Measurements from ENCODE around the gene NUDCD3.

NUDCD3 gene

DNA sequence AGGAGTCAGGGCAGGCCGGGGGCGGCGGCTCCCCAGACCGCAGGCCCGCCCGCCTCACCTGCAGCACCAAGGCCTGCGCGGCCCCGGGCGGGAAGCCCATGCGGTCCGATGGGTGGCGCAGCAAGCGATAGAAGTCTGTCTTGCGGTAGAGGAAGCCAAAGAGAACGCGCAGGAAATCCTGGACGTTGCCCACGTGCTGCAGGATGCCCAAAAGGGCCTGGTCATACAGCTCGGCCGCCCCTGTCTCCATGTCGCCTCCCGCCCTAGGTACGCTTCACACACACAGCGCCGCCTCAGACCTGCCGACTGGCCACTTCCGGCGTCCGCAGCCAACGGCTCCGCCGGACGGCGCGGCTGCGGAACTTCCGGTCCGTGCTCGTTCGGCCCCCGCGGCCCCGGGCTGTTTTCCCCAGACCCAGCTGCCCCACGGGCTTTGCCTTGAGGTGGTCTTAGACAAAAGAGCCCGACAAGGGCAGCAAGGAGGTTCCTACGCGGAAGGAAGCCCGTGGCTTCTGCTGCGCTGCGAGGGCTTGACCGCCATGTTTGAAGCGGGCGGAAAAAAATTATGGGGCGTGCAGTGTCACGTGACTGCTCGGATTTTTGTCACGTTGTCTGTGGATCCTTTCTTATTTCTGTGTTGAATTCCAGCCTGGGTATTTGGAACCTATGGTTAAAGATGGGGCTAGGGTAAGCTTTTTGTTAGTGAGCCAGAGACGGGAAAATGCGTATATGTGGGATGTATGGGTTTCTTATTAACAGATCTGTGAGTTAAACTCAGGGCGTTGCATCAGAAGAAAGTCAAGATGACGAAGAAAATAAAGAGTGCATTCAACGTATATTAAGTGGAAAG, at the start of gene NUDCD3:
Gene NUDCD3, minus strand, starts transcription at position 308 of the 850 bp plus-strand sequence. Its CDS starts 58 bp downstream, at position 250.
- Mint-ChIP-seq H3K27ac (peak within 1 kb of the TSS; percentile 93), H3K36me3 (peaks cover 18% of the 10 kb centered on the region), H3K4me1 (peaks cover 54% of the 10 kb centered on the region), H3K4me3 (peak within 1 kb of the TSS; percentile 88), H3K9me3 (no peaks in the 10 kb centered on the region), H3K27me3 (no peaks in the 10 kb centered on the region)
- peak; percentile 97 for ATAC-seq

DNA sequence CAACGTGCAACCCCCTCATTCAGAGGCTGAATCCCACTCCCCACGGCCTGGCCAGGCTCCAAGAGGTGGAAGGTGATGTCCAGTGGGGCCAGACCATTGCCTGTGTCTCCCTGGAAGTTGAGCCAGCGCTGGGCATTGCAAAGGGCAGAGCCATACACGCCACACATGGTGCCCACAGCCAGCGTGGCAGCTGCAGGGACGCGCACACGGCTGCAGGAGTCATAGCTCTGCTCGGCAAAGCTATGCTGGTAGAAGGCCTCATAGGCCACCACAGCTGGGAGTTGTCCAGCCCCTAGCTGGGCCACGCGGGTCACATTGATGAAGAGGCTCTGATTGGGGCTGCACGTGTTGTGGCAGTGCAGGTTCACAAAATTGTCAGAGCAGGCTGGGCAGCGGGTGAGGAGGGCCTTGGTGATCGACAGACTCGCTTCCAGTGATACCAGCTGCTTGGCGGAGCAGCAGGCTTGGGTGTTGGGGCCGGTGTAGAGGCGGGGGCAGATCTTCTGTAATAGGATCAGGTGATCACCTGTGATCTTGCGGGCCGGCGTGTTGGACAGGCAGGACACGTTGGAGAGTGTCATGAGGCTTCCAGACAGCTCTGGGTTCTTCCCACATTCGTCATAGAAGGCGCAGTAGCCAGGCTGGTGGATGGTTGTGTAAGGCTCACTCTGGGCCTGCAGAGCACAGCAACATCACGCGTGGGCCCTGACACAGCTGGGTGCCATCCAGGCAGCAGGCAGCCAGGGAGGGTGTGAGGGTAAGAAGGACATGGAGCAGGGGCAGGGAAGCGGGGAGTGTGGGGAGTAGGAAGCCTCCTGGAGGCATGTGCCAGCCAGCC, 49.4 kb upstream of the NUDCD3 start:
- Mint-ChIP-seq H3K4me3 (no peak overlapping the region), H3K27me3 (peaks cover 30% of the 10 kb centered on the region), H3K4me1 (no peaks in the 10 kb centered on the region), H3K36me3 (no peaks in the 10 kb centered on the region), H3K27ac (no peak overlapping the region), H3K9me3 (no peaks in the 10 kb centered on the region)
- no peak for ATAC-seq

DNA sequence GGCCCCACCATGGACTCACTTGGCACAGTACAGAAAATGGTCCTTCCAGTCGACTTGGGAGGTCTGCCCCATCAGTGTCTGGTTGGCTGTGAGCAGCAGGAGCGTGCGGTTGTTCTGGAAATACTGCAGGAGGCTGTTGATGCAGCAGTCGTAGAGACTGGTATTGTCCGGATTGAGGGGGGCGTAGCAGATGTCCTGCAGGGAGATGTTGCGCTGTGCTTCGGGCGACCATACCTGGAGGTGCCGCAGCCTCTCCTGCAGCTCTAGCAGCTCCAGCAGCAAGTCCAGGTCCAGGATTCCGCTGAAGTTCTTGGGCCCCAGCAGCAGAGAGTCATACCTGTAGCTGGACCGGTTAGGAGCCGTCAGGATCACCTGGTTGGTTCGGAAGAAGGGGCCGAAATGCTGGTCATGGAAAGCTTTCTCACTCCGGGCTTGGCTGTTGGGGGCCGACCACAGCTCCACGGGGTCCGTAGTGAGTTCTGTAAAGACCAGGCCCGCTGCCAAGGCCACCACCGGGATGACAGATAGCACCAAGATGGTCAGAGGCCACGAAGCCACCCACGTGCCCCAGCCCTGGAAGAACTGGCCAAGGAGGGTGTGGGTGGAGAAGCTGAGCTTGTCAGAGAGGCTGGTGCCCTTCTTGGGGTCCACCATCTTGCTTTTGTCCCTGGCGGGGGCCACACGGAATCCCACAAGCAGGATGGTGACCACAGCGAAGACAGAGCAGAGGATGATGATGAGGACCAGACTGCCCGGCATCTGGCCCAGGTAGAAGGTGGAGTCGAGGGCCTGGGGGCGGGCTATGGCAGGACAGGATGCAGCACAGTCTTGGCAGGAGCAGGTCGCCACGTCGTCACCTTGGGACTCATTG, 48.6 kb upstream of the NUDCD3 start:
- no peak for ATAC-seq
- H3K27me3 Mint-ChIP-seq = peaks cover 21% of the 10 kb centered on the region
- no peaks in the 10 kb centered on the region for H3K9me3 Mint-ChIP-seq
- H3K4me1 Mint-ChIP-seq = no peaks in the 10 kb centered on the region
- no peak overlapping the region for H3K27ac Mint-ChIP-seq
- no peak overlapping the region for H3K4me3 Mint-ChIP-seq
- no peaks in the 10 kb centered on the region for H3K36me3 Mint-ChIP-seq

DNA sequence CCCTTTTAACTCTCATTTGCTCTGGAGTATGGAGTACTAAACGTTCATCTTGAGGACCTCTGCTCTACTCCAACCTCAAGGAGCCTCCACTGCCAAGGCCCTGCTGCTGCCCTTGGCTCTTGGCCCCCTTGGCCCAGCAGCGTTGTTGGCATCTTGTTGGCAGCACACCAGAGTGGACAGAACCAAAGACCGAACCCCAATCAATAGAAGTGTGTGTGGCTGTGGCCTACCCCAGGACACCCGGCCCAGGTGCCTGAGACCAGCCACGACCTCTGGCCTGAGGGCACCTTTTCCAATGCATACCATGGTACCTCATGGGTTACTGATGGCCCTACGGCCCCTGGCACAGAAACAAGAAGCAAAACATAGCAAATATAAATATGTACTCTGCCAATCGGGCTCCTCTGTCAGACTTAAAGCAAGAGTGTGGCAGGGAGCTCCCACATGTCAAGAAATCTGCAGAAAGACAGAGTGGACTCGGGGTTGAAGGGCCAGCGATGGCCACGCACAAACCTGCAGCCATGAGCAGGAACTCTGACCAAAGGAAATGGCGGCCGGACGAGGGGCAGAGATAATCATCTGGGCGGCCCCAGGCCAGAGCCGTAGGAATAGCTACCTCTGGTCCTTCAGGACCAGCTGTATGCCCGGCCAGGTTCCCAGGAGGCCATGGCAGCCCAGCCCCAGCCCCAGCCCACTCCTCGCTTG, 47.8 kb upstream of the NUDCD3 start:
- Mint-ChIP-seq H3K36me3 (no peaks in the 10 kb centered on the region), H3K4me3 (no peak overlapping the region)
- ATAC-seq = no peak

DNA sequence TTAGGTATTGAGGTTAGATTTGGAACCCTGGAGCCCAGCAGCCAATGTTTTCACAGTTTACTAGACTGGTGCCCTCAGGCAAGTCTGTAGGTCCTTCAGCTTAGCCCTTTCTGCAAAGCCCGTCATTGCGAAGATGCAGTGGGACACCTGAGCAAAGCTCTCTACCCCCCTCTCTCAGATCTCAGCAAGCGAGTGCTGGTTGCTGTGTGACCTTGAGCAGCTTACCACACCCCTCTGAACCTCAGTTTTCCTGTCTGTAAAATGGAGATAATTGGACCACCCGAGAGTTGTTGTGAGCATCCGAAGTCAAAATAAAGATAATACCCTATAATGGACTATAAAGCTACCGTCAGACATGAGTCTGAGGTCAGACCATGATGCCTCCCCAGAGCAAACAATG, 47.0 kb upstream of the NUDCD3 start:
- no peak for ATAC-seq
- no peak overlapping the region for H3K4me3 Mint-ChIP-seq
- peaks cover 6% of the 10 kb centered on the region for H3K27me3 Mint-ChIP-seq
- H3K4me1 Mint-ChIP-seq = no peaks in the 10 kb centered on the region
- H3K27ac Mint-ChIP-seq = no peak overlapping the region
- H3K36me3 Mint-ChIP-seq = no peaks in the 10 kb centered on the region
- H3K9me3 Mint-ChIP-seq = no peaks in the 10 kb centered on the region

More for the DNA sequence above, 47.8 kb upstream of the NUDCD3 start:
- H3K4me1 Mint-ChIP-seq = no peaks in the 10 kb centered on the region
- no peaks in the 10 kb centered on the region for H3K9me3 Mint-ChIP-seq
- no peak overlapping the region for H3K27ac Mint-ChIP-seq
- peaks cover 14% of the 10 kb centered on the region for H3K27me3 Mint-ChIP-seq

DNA sequence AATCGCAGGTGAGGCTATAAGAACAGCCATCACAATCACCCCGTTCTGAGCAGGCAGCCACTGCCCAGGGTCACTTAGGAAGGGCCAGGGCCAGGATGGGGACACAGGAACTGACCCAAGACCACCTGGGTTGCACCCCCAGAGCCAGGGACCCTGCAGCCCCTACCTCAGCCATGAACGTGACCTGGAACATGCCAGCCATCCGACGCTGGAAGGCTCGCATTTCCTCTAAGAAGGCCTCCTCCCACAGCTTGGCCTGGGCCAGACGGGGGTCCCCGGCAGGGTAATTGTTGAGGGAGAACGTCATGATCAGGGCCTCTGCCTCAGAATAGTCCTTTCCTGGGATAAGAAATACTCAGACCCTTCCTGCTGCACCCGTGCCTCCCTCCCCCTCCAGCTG, 45.6 kb upstream of the NUDCD3 start:
- Mint-ChIP-seq H3K27me3 (no peaks in the 10 kb centered on the region), H3K27ac (no peak overlapping the region), H3K9me3 (no peaks in the 10 kb centered on the region), H3K4me3 (no peak overlapping the region), H3K4me1 (peaks cover 4% of the 10 kb centered on the region), H3K36me3 (no peaks in the 10 kb centered on the region)
- ATAC-seq = no peak

DNA sequence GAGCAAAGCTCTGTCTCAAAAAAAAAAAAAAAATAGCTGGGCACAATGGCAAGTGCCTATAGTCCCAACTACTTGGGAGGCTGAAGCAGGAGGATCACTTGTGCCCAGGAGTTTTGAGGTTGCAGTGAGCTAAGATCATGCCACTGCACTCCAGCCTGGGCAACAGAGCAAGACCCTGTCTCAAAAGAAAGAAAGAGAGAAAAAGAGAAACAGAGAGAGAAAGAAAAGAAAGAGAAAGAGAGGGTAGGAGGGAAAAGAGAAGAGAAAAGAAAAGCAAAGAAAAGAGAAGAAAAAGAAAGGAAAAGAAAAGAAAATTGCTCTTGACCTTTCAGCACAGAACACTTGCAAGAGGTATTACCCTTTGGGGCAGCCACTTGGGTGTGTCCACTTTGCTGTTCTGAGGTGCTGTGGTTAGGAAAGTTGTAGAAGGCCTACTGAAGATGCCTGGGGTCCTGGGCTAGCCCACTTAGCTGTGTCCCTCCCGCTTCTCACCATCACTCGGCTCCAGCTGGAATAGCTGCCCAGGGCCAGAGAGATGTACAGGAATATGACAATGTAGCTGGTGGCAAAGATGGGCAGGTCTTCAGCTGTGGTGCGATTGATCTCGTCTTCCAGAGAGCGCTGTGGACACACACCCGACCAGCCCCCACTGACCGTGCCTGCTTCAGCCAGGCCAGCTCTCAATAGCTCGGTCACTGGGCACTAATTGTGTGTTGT, 45.0 kb upstream of the NUDCD3 start:
- Mint-ChIP-seq H3K4me1 (peaks cover 9% of the 10 kb centered on the region), H3K9me3 (no peaks in the 10 kb centered on the region)
- no peak for ATAC-seq

DNA sequence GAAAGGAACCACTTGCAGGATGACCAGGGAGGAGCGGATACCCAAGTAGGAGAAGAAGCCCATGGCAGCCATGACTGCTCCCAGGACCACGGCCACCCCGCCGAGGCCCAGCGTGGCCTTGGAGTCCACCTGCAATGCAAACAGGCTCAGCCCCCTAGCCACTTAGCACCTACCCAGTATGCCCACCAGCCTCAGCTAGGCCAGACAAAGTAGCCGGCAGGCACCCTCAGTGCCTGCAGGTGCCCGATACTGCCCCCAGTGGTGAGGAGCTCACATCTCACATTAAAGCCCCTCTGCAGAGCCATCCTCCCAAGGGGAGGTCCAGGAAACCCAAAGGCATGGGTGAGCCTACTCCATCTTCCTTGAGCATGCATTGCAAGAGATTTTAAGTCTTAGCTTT, 44.0 kb upstream of the NUDCD3 start:
- H3K4me3 Mint-ChIP-seq = no peak overlapping the region
- no peaks in the 10 kb centered on the region for H3K36me3 Mint-ChIP-seq
- no peak overlapping the region for H3K27ac Mint-ChIP-seq
- no peaks in the 10 kb centered on the region for H3K27me3 Mint-ChIP-seq
- H3K9me3 Mint-ChIP-seq = no peaks in the 10 kb centered on the region
- ATAC-seq = peak; percentile 57
- H3K4me1 Mint-ChIP-seq = peaks cover 10% of the 10 kb centered on the region

More for the DNA sequence above, 45.0 kb upstream of the NUDCD3 start:
- no peak overlapping the region for H3K4me3 Mint-ChIP-seq
- no peaks in the 10 kb centered on the region for H3K27me3 Mint-ChIP-seq
- H3K27ac Mint-ChIP-seq = no peak overlapping the region
- no peaks in the 10 kb centered on the region for H3K36me3 Mint-ChIP-seq

DNA sequence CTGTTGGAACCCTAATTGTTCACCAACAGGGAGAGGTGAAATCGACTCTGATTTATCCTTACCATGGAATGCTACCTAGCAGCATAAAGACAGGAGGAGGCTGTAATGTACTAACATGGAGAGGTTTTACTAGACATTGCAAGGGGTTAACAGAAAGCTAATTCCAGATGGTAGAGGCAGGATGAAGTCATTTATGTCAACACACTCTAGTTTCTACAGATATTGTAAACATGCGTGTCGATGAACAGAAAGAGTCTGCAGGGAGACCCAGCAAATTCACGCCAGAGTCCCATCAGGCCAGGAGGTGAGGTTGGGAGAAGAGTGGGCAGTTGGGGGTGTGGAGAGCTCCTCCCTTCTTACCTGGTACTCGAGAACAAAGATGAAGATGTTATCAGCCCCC, 43.6 kb upstream of the NUDCD3 start:
- peaks cover 10% of the 10 kb centered on the region for H3K4me1 Mint-ChIP-seq
- H3K9me3 Mint-ChIP-seq = peaks cover under 1% of the 10 kb centered on the region
- no peak for ATAC-seq
- no peak overlapping the region for H3K27ac Mint-ChIP-seq
- H3K27me3 Mint-ChIP-seq = no peaks in the 10 kb centered on the region
- no peaks in the 10 kb centered on the region for H3K36me3 Mint-ChIP-seq
- no peak overlapping the region for H3K4me3 Mint-ChIP-seq

DNA sequence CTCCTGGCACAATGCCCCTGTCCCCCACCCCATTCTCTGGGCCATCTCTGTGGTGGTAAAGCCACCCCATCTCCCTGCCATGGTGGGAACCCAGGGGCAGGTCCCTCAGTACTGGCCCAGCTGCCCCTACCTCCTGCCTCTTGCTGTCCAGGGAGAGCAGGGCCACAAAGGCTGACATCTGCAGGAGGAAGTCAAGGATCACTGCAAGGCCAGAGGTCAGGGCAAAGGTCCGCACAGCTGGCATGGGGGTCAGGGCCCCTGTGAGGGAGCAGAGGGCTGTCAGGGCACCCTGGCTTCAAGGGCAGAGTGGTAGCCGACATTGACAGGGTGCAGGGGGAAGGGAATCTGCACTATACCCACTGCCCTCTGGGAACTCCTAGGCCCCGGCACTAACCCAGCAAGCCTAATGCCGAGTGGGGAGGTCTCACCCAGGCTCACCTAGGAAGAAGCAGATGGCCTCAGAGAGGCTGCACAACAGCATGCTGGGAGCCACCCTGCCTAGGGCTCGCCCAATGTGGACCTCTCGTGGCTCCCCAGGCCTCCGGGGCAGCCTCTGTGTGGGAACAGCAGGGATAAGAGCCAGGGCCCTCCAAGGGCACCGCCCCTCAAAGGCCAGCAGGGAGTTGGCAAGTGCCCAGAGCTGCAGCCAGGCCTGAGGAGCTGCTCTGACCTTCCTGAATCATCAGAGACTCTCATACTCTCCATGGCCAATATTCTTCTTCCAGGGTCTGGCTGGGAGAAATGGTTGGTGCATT, 43.0 kb upstream of the NUDCD3 start:
- no peak overlapping the region for H3K4me3 Mint-ChIP-seq
- no peaks in the 10 kb centered on the region for H3K27me3 Mint-ChIP-seq
- H3K4me1 Mint-ChIP-seq = peaks cover 10% of the 10 kb centered on the region
- H3K27ac Mint-ChIP-seq = no peak overlapping the region
- H3K36me3 Mint-ChIP-seq = no peaks in the 10 kb centered on the region
- no peak for ATAC-seq
- peaks cover 2% of the 10 kb centered on the region for H3K9me3 Mint-ChIP-seq

DNA sequence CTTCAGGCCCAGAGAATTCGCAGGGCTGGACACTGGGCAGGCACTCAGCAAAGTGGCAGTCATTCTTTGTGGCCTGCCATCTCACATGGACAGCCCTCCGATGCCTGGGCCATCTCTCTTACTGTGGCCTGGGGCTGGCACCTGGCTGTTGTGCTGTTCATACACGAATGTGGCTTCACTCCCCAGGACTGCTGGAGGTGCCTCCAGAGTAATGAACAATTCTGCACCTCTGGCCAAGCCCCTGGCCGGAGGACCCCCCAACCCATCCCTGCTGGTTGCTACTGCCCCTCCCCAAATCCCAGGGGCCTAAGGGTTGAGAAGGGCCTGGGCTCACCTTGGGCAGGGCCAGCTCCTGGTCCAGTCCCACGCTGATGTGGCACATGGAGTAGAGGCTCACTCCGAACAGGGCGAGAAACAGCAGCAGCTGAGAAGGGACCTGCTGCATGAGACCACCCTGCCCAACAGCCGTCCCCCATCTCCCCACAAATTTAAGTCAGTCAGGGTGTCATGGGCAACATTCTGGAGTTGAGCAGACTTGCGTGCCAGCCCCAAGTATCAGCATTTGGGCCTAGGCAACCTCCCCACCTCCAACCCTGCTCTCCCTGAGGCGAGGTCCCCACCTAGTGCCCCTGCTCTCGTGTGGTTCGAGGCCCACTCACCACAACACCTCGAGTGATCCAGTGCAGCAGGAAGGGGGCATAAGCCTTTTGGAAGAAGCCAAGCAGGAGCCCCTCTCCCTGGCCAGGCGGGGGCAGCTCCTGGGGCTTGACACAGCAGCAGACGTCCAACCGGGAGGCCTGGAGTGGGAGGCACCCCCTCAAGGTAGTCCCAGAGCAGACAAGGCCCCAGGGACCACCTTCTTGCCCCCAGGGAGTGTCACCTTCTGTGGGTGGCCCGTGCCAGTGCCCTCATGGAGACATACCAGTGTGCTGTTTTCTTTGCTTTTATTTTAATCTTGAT, 41.2 kb upstream of the NUDCD3 start:
- Mint-ChIP-seq H3K4me1 (peaks cover 10% of the 10 kb centered on the region), H3K4me3 (no peak overlapping the region), H3K36me3 (no peaks in the 10 kb centered on the region), H3K9me3 (peaks cover 2% of the 10 kb centered on the region), H3K27ac (no peak overlapping the region), H3K27me3 (no peaks in the 10 kb centered on the region)
- ATAC-seq = no peak

DNA sequence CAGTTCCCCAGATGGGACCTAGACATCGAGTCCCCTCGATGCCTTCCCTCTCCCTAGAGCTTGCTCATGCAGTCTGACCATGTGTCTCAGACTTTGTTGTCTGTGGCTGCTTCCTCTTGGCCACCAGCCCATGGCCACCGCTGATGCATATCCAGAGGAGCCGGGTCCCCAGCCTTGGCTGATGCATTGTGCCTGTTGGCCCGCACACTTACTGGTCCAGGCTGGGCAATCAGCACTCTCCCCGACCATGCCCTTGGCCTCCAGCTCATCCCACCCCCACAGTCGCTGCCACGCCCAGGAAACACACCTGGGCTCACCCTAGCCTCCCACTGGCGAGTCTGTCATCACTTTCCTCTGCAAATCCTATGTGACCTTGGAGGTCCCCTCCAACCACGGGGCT, 40.5 kb upstream of the NUDCD3 start:
- Mint-ChIP-seq H3K9me3 (peaks cover 4% of the 10 kb centered on the region), H3K27ac (no peak overlapping the region), H3K36me3 (no peaks in the 10 kb centered on the region), H3K4me3 (no peak overlapping the region), H3K4me1 (peaks cover 10% of the 10 kb centered on the region), H3K27me3 (no peaks in the 10 kb centered on the region)
- ATAC-seq = peak; percentile 6
